ENCODE data around the gene TMEM125.

TMEM125 gene

GRCh38 chr1:43274804-43275180 is 5.0 kb downstream of the TMEM125 start:
- no peak for DNase-seq

GRCh38 chr1:43275826-43276620 is 6.2 kb downstream of the TMEM125 start:
- no peak for DNase-seq

GRCh38 chr1:43276673-43277072 is 6.9 kb downstream of the TMEM125 start:
- DNase-seq, result no peak

- DNase-seq, result no peak
Measured at GRCh38 chr1:43277116-43277876, 7.5 kb downstream of the TMEM125 start.

GRCh38 chr1:43279161-43279560 is 9.4 kb downstream of the TMEM125 start:
- no peak for DNase-seq

- DNase-seq, result no peak
Measured at GRCh38 chr1:43279666-43280065, 9.9 kb downstream of the TMEM125 start.

- DNase-seq, result no peak
Measured at GRCh38 chr1:43280692-43281091, 10.9 kb downstream of the TMEM125 start.

GRCh38 chr1:43282220-43283195 is 12.7 kb downstream of the TMEM125 start:
- DNase-seq, result peak; percentile 25

- DNase-seq, result no peak
Measured at GRCh38 chr1:43284065-43284464, 14.3 kb downstream of the TMEM125 start.

- no peak for DNase-seq
Measured at GRCh38 chr1:43284546-43285110, 14.8 kb downstream of the TMEM125 start.

GRCh38 chr1:43285269-43285990 is 15.6 kb downstream of the TMEM125 start, which contains the start of gene C1orf210:
TSS of gene C1orf210 (minus strand) at chr1:43285581. CDS start at chr1:43283270, 2,311 bp downstream.
- peak; percentile 99 for DNase-seq

- no peak for DNase-seq
Measured at GRCh38 chr1:43286115-43286514, 16.3 kb downstream of the TMEM125 start.

GRCh38 chr1:43286533-43286932 is 16.8 kb downstream of the TMEM125 start:
- no peak for DNase-seq

GRCh38 chr1:43288058-43288784 is 18.4 kb downstream of the TMEM125 start:
- no peak for DNase-seq

GRCh38 chr1:43288785-43289706 is 19.3 kb downstream of the TMEM125 start:
- no peak for DNase-seq

- no peak for DNase-seq
Measured at GRCh38 chr1:43292216-43292615, 22.4 kb downstream of the TMEM125 start.

GRCh38 chr1:43292679-43293078 is 22.9 kb downstream of the TMEM125 start:
- no peak for DNase-seq

- no peak for DNase-seq
Measured at GRCh38 chr1:43293176-43293575, 23.4 kb downstream of the TMEM125 start.

- DNase-seq, result no peak
Measured at GRCh38 chr1:43293896-43294760, 24.3 kb downstream of the TMEM125 start.

Measured in NCI-H2029 (cell line).